Duodenal mucosa (tissue), 2 donors: ENCODE results near the gene GALNTL6.

Source experiments
- H3K27ac ChIP-seq: one replicate; pipeline ENCODE4 v1.7.0; 2013; ENCODE audit warnings: low read depth, low read length
- H3K27me3 ChIP-seq, 2 donors: one replicate each; pipeline ENCODE4 v1.7.0; 2013; ENCODE audit warnings: low read length in 2 of 2, control low read depth in 1 of 2; ENCODE audit not compliant: insufficient read depth in 2 of 2, control insufficient read depth in 1 of 2
- H3K36me3 ChIP-seq, 2 donors: one replicate each; pipeline ENCODE4 v1.7.0; 2013; ENCODE audit warnings: low read length in 2 of 2, control low read depth in 1 of 2; ENCODE audit not compliant: insufficient read depth in 2 of 2, control insufficient read depth in 1 of 2
- H3K4me1 ChIP-seq, 2 donors: one replicate each; pipeline ENCODE4 v1.7.0; 2013; ENCODE audit warnings: low read length in 2 of 2, control low read depth in 1 of 2; ENCODE audit not compliant: insufficient read depth in 2 of 2, control insufficient read depth in 1 of 2
- H3K4me3 ChIP-seq, 2 donors: one replicate each; pipeline ENCODE4 v1.7.0; 2013; ENCODE audit warnings: low read length in 2 of 2, low read depth in 1 of 2
- H3K9ac ChIP-seq, 2 donors: one replicate each; pipeline ENCODE4 v1.7.0; 2013; ENCODE audit warnings: low read length in 2 of 2, low read depth in 1 of 2
- H3K9me3 ChIP-seq, 2 donors: one replicate each; pipeline ENCODE4 v1.7.0; 2013; ENCODE audit warnings: low read length in 2 of 2, control low read depth in 1 of 2; ENCODE audit not compliant: control insufficient read depth in 1 of 2

The GALNTL6 gene

GRCh38 chr4:172601195-172601594 lies 788.0 kb downstream of the GALNTL6 start:
- H3K4me1 ChIP-seq, result no peaks in the 10 kb centered on the region
- no peak overlapping the region for H3K27ac ChIP-seq
- no peaks in the 10 kb centered on the region for H3K36me3 ChIP-seq
- H3K4me3 ChIP-seq, result no peak overlapping the region
- H3K27me3 ChIP-seq, result no peaks in the 10 kb centered on the region
- no peak overlapping the region for H3K9ac ChIP-seq
- no peaks in the 10 kb centered on the region for H3K9me3 ChIP-seq

GRCh38 chr4:172619218-172619617 lies 806.0 kb downstream of the GALNTL6 start:
- H3K4me1 ChIP-seq, result no peaks in the 10 kb centered on the region
- H3K36me3 ChIP-seq, result no peaks in the 10 kb centered on the region
- H3K9ac ChIP-seq, result no peak overlapping the region
- H3K27ac ChIP-seq, result no peak overlapping the region
- H3K9me3 ChIP-seq, result no peaks in the 10 kb centered on the region
- no peak overlapping the region for H3K4me3 ChIP-seq
- no peaks in the 10 kb centered on the region for H3K27me3 ChIP-seq

GRCh38 chr4:172619798-172620197 lies 806.6 kb downstream of the GALNTL6 start:
- H3K36me3 ChIP-seq, result no peaks in the 10 kb centered on the region
- no peaks in the 10 kb centered on the region for H3K27me3 ChIP-seq
- H3K4me1 ChIP-seq, result no peaks in the 10 kb centered on the region
- H3K4me3 ChIP-seq, result no peak overlapping the region
- no peak overlapping the region for H3K9ac ChIP-seq
- no peak overlapping the region for H3K27ac ChIP-seq
- H3K9me3 ChIP-seq, result no peaks in the 10 kb centered on the region

- no peak overlapping the region for H3K4me3 ChIP-seq
- H3K27ac ChIP-seq, result no peak overlapping the region
- no peaks in the 10 kb centered on the region for H3K27me3 ChIP-seq
- no peak overlapping the region for H3K9ac ChIP-seq
- H3K9me3 ChIP-seq, result no peaks in the 10 kb centered on the region
- H3K36me3 ChIP-seq, result no peaks in the 10 kb centered on the region
- no peaks in the 10 kb centered on the region for H3K4me1 ChIP-seq
Measured at GRCh38 chr4:172628263-172628662, 815.1 kb downstream of the GALNTL6 start.

- H3K9me3 ChIP-seq, result no peaks in the 10 kb centered on the region
- no peak overlapping the region for H3K27ac ChIP-seq
- H3K4me3 ChIP-seq, result no peak overlapping the region
- no peaks in the 10 kb centered on the region for H3K27me3 ChIP-seq
- H3K4me1 ChIP-seq, result no peaks in the 10 kb centered on the region
- H3K9ac ChIP-seq, result no peak overlapping the region
- H3K36me3 ChIP-seq, result no peaks in the 10 kb centered on the region
Measured at GRCh38 chr4:172630280-172630679, 817.1 kb downstream of the GALNTL6 start.

- H3K9me3 ChIP-seq, result no peaks in the 10 kb centered on the region
- no peaks in the 10 kb centered on the region for H3K4me1 ChIP-seq
- no peak overlapping the region for H3K27ac ChIP-seq
- no peak overlapping the region for H3K4me3 ChIP-seq
- no peaks in the 10 kb centered on the region for H3K27me3 ChIP-seq
- no peak overlapping the region for H3K9ac ChIP-seq
- no peaks in the 10 kb centered on the region for H3K36me3 ChIP-seq
Measured at GRCh38 chr4:172631832-172632231, 818.6 kb downstream of the GALNTL6 start.

- Histone ChIP-seq H3K36me3 (no peaks in the 10 kb centered on the region), H3K4me1 (peaks cover 0 to 17% of the 10 kb centered on the region in 2 donors), H3K27ac (no peak overlapping the region), H3K27me3 (no peaks in the 10 kb centered on the region), H3K9ac (no peak overlapping the region), H3K9me3 (no peaks in the 10 kb centered on the region), H3K4me3 (no peak overlapping the region)
Measured at GRCh38 chr4:172648471-172648870, 835.3 kb downstream of the GALNTL6 start.

- H3K4me3 ChIP-seq, result no peak overlapping the region
- no peak overlapping the region for H3K9ac ChIP-seq
- no peaks in the 10 kb centered on the region for H3K9me3 ChIP-seq
- H3K4me1 ChIP-seq, result peaks cover 0 to 17% of the 10 kb centered on the region in 2 donors
- H3K36me3 ChIP-seq, result no peaks in the 10 kb centered on the region
- no peak overlapping the region for H3K27ac ChIP-seq
- H3K27me3 ChIP-seq, result no peaks in the 10 kb centered on the region
Measured at GRCh38 chr4:172649143-172649542, 835.9 kb downstream of the GALNTL6 start.

GRCh38 chr4:172650758-172651530 lies 837.7 kb downstream of the GALNTL6 start:
- no peak overlapping the region for H3K9ac ChIP-seq

GRCh38 chr4:172651961-172652360 lies 838.8 kb downstream of the GALNTL6 start:
- no peak overlapping the region for H3K9ac ChIP-seq
- no peaks in the 10 kb centered on the region for H3K36me3 ChIP-seq
- no peak overlapping the region for H3K4me3 ChIP-seq
- H3K27ac ChIP-seq, result no peak overlapping the region
- H3K4me1 ChIP-seq, result peaks cover 0 to 23% of the 10 kb centered on the region in 2 donors
- no peaks in the 10 kb centered on the region for H3K9me3 ChIP-seq
- no peaks in the 10 kb centered on the region for H3K27me3 ChIP-seq

More at GRCh38 chr4:172650758-172651530, 837.7 kb downstream of the GALNTL6 start:
- H3K4me3 ChIP-seq, result no peak overlapping the region
- no peak overlapping the region for H3K27ac ChIP-seq
- H3K36me3 ChIP-seq, result no peaks in the 10 kb centered on the region
- H3K27me3 ChIP-seq, result no peaks in the 10 kb centered on the region
- H3K9me3 ChIP-seq, result no peaks in the 10 kb centered on the region
- peaks cover 0 to 18% of the 10 kb centered on the region in 2 donors for H3K4me1 ChIP-seq
